AG04450 (cell line): ENCODE data around the gene S100A16. TPM values are rescaled to one million over a fixed set of nuclear protein-coding genes. Genes with fewer than 3 reads are reported as not detected.

ENCODE experiments used
- CTCF ChIA-PET: fragments of 300-600, 350-600 bp; formaldehyde crosslinking; extraction: SDS; loops from one replicate; lab custom pipeline; 2022; ENCODE audit warnings: antibody characterized with exemption, inconsistent platforms; lab: Charles Lee
- POLR2A ChIA-PET: fragments of 350-600 bp; formaldehyde crosslinking; extraction: SDS; loops from one replicate; lab custom pipeline; 2021; ENCODE audit warnings: antibody characterized with exemption, inconsistent platforms; lab: Yijun Ruan, JAX
- DNase-seq: peaks from one replicate; pipeline ENCODE4 v3.0.0-alpha.2; 2011; ENCODE audit warnings: low read depth, low spot score
- H3K27ac ChIP-seq: one replicate; pipeline ENCODE4 v1.5.1; 2012; ENCODE audit warnings: low read depth, low read length, control low read depth
- H3K27me3 ChIP-seq: one replicate; pipeline ENCODE4 v1.6.0; 2012; ENCODE audit warnings: low read length; ENCODE audit not compliant: control insufficient read depth, insufficient read depth
- H3K4me3 ChIP-seq: 2 replicates; pipeline ENCODE4 v1.5.1; 2011; ENCODE audit warnings: mild to moderate bottlenecking, low read depth, low read length, control low read depth
- H3K9me3 ChIP-seq: 2 replicates; pipeline ENCODE4 v1.5.1; 2012; ENCODE audit warnings: low read length; ENCODE audit not compliant: control insufficient read depth, insufficient read depth
- CTCF ChIP-seq: IDR thresholded peaks from 2 replicates; pipeline ENCODE4 v1.5.1; 2011; ENCODE audit warnings: low read depth, low read length, control low read depth, inconsistent platforms
- polyA plus RNA-seq: library from polyadenylated mRNA; depleted of rRNA; stranded (reverse); fragments of >200 nt; gene quantifications from 2 replicates; pipeline ENCODE4 v1.2.3, GENCODE V29; 2011

Gene S100A16
- polyA plus RNA-seq, 1 experiment: 224 TPM

- no peak overlapping the region for H3K27ac ChIP-seq
- no peak overlapping the region for H3K4me3 ChIP-seq
- no peaks in the 10 kb centered on the region for H3K27me3 ChIP-seq
- ChIA-PET POLR2A (interaction anchor here (1.4 to 1.7 kb wide), 2 partner anchors 11 to 12 kb away, joined by 4 to 5 read pairs; partner anchors contain the start of genes S100A1 and S100A13), CTCF (interaction anchor here (1.1 to 1.7 kb wide), 3 partner anchors 12 to 144 kb away, joined by 3 to 13 read pairs (median 8); partner anchors contain the start of gene S100A13)
- TF ChIP-seq CTCF: no peak
- DNase-seq: no peak
- H3K9me3 ChIP-seq: no peaks in the 10 kb centered on the region; the same call in 1 of the 2 replicates
Measured at GRCh38 chr1:153639280-153639679, 26.3 kb upstream of the S100A16 start.

DNA sequence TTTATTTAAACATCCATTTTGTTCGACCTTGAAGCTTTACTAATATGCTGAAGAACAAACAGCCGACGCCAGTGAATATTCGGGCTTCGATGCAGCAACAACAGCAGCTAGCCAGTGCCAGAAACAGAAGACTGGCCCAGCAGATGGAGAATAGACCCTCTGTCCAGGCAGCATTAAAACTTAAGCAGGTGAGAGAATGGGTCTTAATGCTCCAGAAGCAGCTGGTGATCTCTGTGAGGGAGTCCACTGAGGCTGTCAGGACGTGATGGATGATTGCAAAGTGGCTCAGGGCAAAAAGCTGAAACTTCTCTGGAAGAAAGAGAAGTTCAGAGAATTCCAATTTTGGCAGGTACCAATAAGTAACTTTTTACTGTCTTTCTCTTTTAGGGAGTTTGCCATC lies 25.3 kb upstream of the S100A16 start:
- Histone ChIP-seq H3K9me3 (no peaks in the 10 kb centered on the region; the same call in 1 of the 2 replicates), H3K4me3 (no peak overlapping the region), H3K27ac (no peak overlapping the region), H3K27me3 (no peaks in the 10 kb centered on the region)
- ChIA-PET POLR2A (interaction anchor here (1.4 to 1.7 kb wide), 2 partner anchors 11 to 15 kb away, joined by 3 to 4 read pairs; partner anchors contain the start of gene S100A13), CTCF (interaction anchor here (0.7 to 1.8 kb wide), 4 partner anchors 11 to 128 kb away, joined by 3 to 13 read pairs (median 7); partner anchors contain the start of gene S100A13)
- DNase-seq: no peak
- no peak for TF ChIP-seq CTCF

- POLR2A ChIA-PET: no interaction called here
- CTCF ChIA-PET: no interaction called here
- Histone ChIP-seq H3K9me3 (no peaks in the 10 kb centered on the region; the same call in 1 of the 2 replicates), H3K4me3 (no peak overlapping the region), H3K27me3 (no peaks in the 10 kb centered on the region), H3K27ac (no peak overlapping the region)
- DNase-seq: no peak
- TF ChIP-seq CTCF: no peak
Measured at GRCh38 chr1:153636312-153636711, 23.4 kb upstream of the S100A16 start.

DNA sequence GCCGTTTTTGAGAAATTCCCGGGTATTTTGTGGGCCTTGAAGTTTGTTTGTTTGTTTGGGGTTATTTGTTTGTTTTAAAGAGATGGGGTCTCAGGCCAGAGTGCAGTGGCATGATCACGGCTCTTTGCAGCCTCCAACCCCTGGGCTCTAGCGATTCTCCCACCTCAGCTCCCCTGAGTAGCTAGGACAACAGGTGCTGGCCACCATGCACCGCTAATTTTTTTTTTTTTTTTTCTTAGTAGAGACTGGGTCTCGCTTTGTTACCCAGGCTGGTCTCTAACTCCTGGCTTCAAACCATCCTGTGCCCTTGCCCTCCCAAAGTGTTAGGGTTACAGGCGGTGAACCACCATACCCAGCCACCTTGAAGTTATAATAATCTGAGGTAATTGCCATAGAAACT lies 22.9 kb upstream of the S100A16 start:
- Histone ChIP-seq H3K27me3 (no peaks in the 10 kb centered on the region), H3K27ac (no peak overlapping the region), H3K9me3 (no peaks in the 10 kb centered on the region; the same call in 1 of the 2 replicates), H3K4me3 (0 out of 2 replicates have a peak overlapping the region, but pooled peaks have one; percentile 7)
- CTCF ChIA-PET: interaction anchor here (1.1 to 2.9 kb wide), 3 partner anchors 103 to 284 kb away, joined by 4 to 15 read pairs (median 13); no protein-coding TSS in a partner anchor
- TF ChIP-seq CTCF: no peak
- DNase-seq: no peak
- POLR2A ChIA-PET: interaction anchor here (1.3 kb wide), 1 partner anchor 9 kb away, joined by 4 read pairs; the partner anchor contains the start of gene S100A13
